Measurements from ENCODE around the gene RELB.

RELB gene

DNA sequence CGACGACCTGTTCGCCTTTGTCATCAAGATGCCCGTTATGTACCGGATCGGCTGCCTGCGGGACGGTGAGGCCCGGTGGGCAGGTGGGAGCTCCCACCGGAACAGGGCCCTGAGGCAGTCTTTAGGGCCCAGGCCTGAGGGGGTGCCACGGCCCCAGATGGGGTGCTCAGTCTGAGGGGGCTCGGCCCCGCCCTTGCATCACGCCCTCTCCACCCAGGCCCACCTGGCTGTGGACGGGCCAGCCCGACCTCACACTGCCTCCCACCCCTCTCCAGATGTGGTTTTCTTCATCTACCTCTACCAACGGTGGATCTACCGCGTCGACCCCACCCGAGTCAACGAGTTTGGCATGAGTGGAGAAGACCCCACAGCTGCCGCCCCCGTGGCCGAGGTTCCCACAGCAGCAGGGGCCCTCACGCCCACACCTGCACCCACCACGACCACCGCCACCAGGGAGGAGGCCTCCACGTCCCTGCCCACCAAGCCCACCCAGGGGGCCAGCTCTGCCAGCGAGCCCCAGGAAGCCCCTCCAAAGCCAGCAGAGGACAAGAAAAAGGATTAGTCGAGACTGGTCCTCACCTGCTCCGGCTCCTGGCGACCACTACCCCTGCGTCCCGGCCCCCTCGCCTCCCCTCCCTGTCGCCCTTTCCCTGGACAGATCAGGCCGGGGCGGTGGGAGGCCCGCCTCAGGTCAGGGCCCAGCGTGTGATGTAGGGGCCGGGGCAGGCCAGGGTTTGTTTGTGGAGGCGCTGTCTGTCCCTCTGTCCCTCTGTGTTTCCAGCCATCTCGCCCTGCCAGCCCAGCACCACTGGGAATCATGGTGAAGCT lies 8.7 kb upstream of the RELB start:
- Histone ChIP-seq H3K9me2 (replicated peaks; ENCODE audit: low read depth, low read length) (no peaks in the 10 kb centered on the region), H3F3A (ENCODE audit: low read depth) (no peaks in the 10 kb centered on the region), H3K4me1 (ENCODE audit: insufficient read depth, low read length, poor library complexity, severe bottlenecking) (no peaks in the 10 kb centered on the region), H3K79me2 (ENCODE audit: insufficient read depth, low read length) (no peaks in the 10 kb centered on the region), H3K9ac (ENCODE audit: low read depth, low read length, poor library complexity, severe bottlenecking) (no peak overlapping the region), H2AFZ (ENCODE audit: low read length) (no peak overlapping the region), H4K20me1 (ENCODE audit: insufficient read depth, low read length, poor library complexity, severe bottlenecking) (no peaks in the 10 kb centered on the region), H3K27me3 (ENCODE audit: insufficient read depth, low read length, poor library complexity, severe bottlenecking) (no peaks in the 10 kb centered on the region), H3K4me2 (ENCODE audit: low read depth, low read length, poor library complexity, severe bottlenecking) (no peak overlapping the region), H3K36me3 (ENCODE audit: insufficient read depth, low read length) (peaks cover 40% of the 10 kb centered on the region; the same call in 1 of the 2 replicates), H3K4me3 (ENCODE audit: low read length, poor library complexity, severe bottlenecking) (no peak overlapping the region), H3K9me3 (ENCODE audit: insufficient read depth, low read depth, low read length) (no peaks in the 10 kb centered on the region)
- TF ChIP-seq, protein P1, sequence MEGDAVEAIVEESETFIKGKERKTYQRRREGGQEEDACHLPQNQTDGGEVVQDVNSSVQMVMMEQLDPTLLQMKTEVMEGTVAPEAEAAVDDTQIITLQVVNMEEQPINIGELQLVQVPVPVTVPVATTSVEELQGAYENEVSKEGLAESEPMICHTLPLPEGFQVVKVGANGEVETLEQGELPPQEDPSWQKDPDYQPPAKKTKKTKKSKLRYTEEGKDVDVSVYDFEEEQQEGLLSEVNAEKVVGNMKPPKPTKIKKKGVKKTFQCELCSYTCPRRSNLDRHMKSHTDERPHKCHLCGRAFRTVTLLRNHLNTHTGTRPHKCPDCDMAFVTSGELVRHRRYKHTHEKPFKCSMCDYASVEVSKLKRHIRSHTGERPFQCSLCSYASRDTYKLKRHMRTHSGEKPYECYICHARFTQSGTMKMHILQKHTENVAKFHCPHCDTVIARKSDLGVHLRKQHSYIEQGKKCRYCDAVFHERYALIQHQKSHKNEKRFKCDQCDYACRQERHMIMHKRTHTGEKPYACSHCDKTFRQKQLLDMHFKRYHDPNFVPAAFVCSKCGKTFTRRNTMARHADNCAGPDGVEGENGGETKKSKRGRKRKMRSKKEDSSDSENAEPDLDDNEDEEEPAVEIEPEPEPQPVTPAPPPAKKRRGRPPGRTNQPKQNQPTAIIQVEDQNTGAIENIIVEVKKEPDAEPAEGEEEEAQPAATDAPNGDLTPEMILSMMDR (conservative IDR thresholded peaks at IDR 0.05; ENCODE audit: low read length) = no peak
- no peak for TF ChIP-seq EZH2phosphoT487 (IDR thresholded peaks at IDR 0.05; ENCODE audit: borderline replicate concordance)

DNA sequence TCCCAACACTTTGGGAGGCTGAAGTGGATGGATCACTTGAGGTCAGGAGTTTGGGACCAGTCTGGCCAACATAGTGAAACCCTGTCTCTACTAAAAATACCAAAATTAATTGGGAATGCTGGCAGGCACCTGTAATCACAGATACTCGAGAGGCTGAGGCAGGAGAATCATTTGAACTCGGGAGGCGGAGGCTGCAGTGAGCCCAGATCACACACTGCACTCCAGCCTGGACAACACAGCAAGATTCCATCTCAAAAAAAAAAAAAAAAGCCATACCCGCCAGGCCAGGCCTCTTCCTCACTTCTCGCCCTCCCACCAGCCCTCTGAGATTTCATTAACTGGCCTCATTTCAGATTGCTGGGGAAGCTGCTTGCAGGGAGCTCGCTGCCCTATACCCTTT lies 7.7 kb upstream of the RELB start:
- TF ChIP-seq, protein P1 (conservative IDR thresholded peaks at IDR 0.05; ENCODE audit: low read length) = no peak
- TF ChIP-seq EZH2phosphoT487 (IDR thresholded peaks at IDR 0.05; ENCODE audit: borderline replicate concordance) = no peak
- Histone ChIP-seq H3K9me3 (ENCODE audit: insufficient read depth, low read depth, low read length) (no peaks in the 10 kb centered on the region), H3K9ac (ENCODE audit: low read depth, low read length, poor library complexity, severe bottlenecking) (no peak overlapping the region)

DNA sequence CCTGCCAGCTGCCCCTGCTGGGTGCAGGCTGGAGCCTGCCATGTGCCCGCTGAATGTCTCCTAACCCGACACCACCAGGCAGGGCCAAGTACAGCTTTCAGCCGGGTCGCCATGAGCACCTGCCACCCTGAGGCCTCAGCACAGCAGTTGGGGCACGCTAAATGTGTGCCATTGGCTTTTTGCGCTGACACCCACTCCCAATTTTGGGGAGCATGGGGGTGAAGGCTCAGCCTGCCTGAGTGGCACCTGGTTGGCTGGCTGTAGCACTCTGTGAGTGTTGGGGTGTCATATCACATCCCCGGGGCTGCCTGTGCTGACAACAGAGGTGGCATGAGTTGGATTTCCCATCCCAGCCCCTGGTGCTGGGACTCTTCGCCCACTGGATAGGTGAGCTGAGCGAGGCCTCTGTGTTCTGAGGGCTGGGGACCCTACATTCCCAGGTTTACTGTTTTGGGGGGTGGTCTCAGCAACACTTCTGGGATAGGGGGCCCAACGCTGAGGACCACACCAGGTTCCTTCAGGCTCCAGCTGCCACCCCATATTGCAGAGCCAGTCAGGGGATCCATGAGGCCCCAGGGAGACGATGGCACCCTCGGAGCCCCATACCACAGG lies 7.2 kb upstream of the RELB start:
- Histone ChIP-seq H3K9me3 (ENCODE audit: insufficient read depth, low read depth, low read length) (no peaks in the 10 kb centered on the region), H3K79me2 (ENCODE audit: insufficient read depth, low read length) (no peaks in the 10 kb centered on the region), H3K4me1 (ENCODE audit: insufficient read depth, low read length, poor library complexity, severe bottlenecking) (no peaks in the 10 kb centered on the region), H3K9me2 (replicated peaks; ENCODE audit: low read depth, low read length) (no peaks in the 10 kb centered on the region), H3F3A (ENCODE audit: low read depth) (no peaks in the 10 kb centered on the region), H3K4me2 (ENCODE audit: low read depth, low read length, poor library complexity, severe bottlenecking) (no peak overlapping the region), H2AFZ (ENCODE audit: low read length) (no peak overlapping the region), H3K9ac (ENCODE audit: low read depth, low read length, poor library complexity, severe bottlenecking) (no peak overlapping the region), H3K4me3 (ENCODE audit: low read length, poor library complexity, severe bottlenecking) (no peak overlapping the region), H3K36me3 (ENCODE audit: insufficient read depth, low read length) (peaks cover 27% of the 10 kb centered on the region; the same call in 1 of the 2 replicates), H4K20me1 (ENCODE audit: insufficient read depth, low read length, poor library complexity, severe bottlenecking) (no peaks in the 10 kb centered on the region), H3K27me3 (ENCODE audit: insufficient read depth, low read length, poor library complexity, severe bottlenecking) (no peaks in the 10 kb centered on the region)
- no peak for TF ChIP-seq EZH2phosphoT487 (IDR thresholded peaks at IDR 0.05; ENCODE audit: borderline replicate concordance)
- TF ChIP-seq, protein P1 (conservative IDR thresholded peaks at IDR 0.05; ENCODE audit: low read length) = no peak

More for the DNA sequence above, 7.7 kb upstream of the RELB start:
- Histone ChIP-seq H3F3A (ENCODE audit: low read depth) (no peaks in the 10 kb centered on the region), H3K4me3 (ENCODE audit: low read length, poor library complexity, severe bottlenecking) (no peak overlapping the region), H2AFZ (ENCODE audit: low read length) (no peak overlapping the region), H3K36me3 (ENCODE audit: insufficient read depth, low read length) (peaks cover 32% of the 10 kb centered on the region; the same call in 1 of the 2 replicates), H3K27me3 (ENCODE audit: insufficient read depth, low read length, poor library complexity, severe bottlenecking) (no peaks in the 10 kb centered on the region), H3K4me1 (ENCODE audit: insufficient read depth, low read length, poor library complexity, severe bottlenecking) (no peaks in the 10 kb centered on the region), H3K9me2 (replicated peaks; ENCODE audit: low read depth, low read length) (no peaks in the 10 kb centered on the region), H3K79me2 (ENCODE audit: insufficient read depth, low read length) (no peaks in the 10 kb centered on the region), H3K4me2 (ENCODE audit: low read depth, low read length, poor library complexity, severe bottlenecking) (no peak overlapping the region), H4K20me1 (ENCODE audit: insufficient read depth, low read length, poor library complexity, severe bottlenecking) (no peaks in the 10 kb centered on the region)

All from Loucy (cell line).